ENCODE results near the gene POU2AF1.

POU2AF1 gene

GRCh38 chr11:111387363-111387762 is 8.3 kb upstream of the POU2AF1 start:
- no peak for DNase-seq (ENCODE audit: low read depth, low spot score)

- DNase-seq (ENCODE audit: low read depth, low spot score) = no peak
Observed at GRCh38 chr11:111386611-111387150, 7.6 kb upstream of the POU2AF1 start.

- no peak for DNase-seq (ENCODE audit: low read depth, low spot score)
Observed at GRCh38 chr11:111384494-111384893, 5.4 kb upstream of the POU2AF1 start.

- no peak for DNase-seq (ENCODE audit: low read depth, low spot score)
Observed at GRCh38 chr11:111382451-111382850, 3.4 kb upstream of the POU2AF1 start.

GRCh38 chr11:111379602-111380136 is 594 bp upstream of the POU2AF1 start:
- DNase-seq (ENCODE audit: low read depth, low spot score) = no peak

- no peak for DNase-seq (ENCODE audit: low read depth, low spot score)
Observed at GRCh38 chr11:111378185-111378860, 752 bp downstream of the POU2AF1 start.

GRCh38 chr11:111376181-111376871 is 2.7 kb downstream of the POU2AF1 start:
- no peak for DNase-seq (ENCODE audit: low read depth, low spot score)

- DNase-seq (ENCODE audit: low read depth, low spot score) = no peak
Observed at GRCh38 chr11:111373590-111373989, 5.5 kb downstream of the POU2AF1 start.

GRCh38 chr11:111372538-111372937 is 6.5 kb downstream of the POU2AF1 start:
- no peak for DNase-seq (ENCODE audit: low read depth, low spot score)

GRCh38 chr11:111370902-111371578 is 8.0 kb downstream of the POU2AF1 start:
- DNase-seq (ENCODE audit: low read depth, low spot score) = no peak

GRCh38 chr11:111370270-111370901 is 8.7 kb downstream of the POU2AF1 start:
- DNase-seq (ENCODE audit: low read depth, low spot score) = no peak

GRCh38 chr11:111368285-111368560 is 10.9 kb downstream of the POU2AF1 start:
- no peak for DNase-seq (ENCODE audit: low read depth, low spot score)

- no peak for DNase-seq (ENCODE audit: low read depth, low spot score)
Observed at GRCh38 chr11:111367411-111368284, 11.4 kb downstream of the POU2AF1 start.

- no peak for DNase-seq (ENCODE audit: low read depth, low spot score)
Observed at GRCh38 chr11:111366560-111367410, 12.3 kb downstream of the POU2AF1 start.

- no peak for DNase-seq (ENCODE audit: low read depth, low spot score)
Observed at GRCh38 chr11:111365722-111366559, 13.1 kb downstream of the POU2AF1 start.

GRCh38 chr11:111364503-111364902 is 14.6 kb downstream of the POU2AF1 start:
- DNase-seq (ENCODE audit: low read depth, low spot score) = no peak

- DNase-seq (ENCODE audit: low read depth, low spot score) = no peak
Observed at GRCh38 chr11:111363985-111364384, 15.1 kb downstream of the POU2AF1 start.

GRCh38 chr11:111362887-111363411 is 16.1 kb downstream of the POU2AF1 start:
- DNase-seq (ENCODE audit: low read depth, low spot score) = no peak

GRCh38 chr11:111361874-111362273 is 17.2 kb downstream of the POU2AF1 start:
- no peak for DNase-seq (ENCODE audit: low read depth, low spot score)

All from activated naive CD8-positive, alpha-beta T cell treated with anti-CD3 and anti-CD28 coated beads, Interleukin-2, amount 50 U/mL, for 16 hours (primary cell).